HG03439 (cell line): ENCODE measurements around the gene POLR1C.
"Not testable (repeated sequence)": the region's sequence is repeated elsewhere in the genome, so short reads cannot be mapped to it uniquely, and the experiment has no call there.

Experiments
- ATAC-seq: cut with Tn5 transposase; IDR thresholded peaks from one replicate; pipeline ENCODE4 v1.9.1; 2021; ENCODE audit warnings: mild to moderate bottlenecking, moderate library complexity; ENCODE audit not compliant: unreplicated experiment

Gene POLR1C

DNA sequence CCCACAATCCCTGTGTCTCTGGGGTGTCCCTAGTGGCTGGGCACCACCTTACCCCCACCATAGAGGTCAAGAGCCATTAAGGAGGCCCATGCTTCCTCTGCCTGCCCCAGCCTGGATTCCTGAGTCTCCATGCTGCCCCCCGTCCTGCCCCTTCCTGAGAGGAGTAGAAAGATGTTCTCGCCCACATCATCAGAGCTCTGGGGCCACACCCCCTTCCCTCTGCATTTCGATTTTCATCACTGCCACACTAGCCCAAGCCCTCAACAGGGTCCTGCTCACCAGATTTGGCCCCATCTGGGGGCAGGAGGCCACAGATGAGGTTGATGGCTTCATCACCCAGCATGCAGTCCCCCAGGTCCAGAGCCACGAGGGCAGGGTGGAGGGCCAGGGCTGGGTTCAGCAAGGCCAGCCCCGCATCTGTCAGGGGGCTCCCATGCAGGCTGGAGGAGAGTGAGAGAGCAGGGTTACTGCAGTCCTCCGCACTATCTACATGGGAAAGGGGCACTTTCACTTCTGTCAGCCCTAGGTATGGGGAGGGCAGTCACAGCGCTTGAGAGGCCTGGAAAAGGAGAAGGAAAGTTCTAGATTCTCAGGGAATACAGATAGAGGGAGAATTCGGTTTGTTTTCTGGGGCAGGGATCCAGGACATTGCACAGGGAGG lies 8.3 kb upstream of the POLR1C start:
- ATAC-seq: no peak

DNA sequence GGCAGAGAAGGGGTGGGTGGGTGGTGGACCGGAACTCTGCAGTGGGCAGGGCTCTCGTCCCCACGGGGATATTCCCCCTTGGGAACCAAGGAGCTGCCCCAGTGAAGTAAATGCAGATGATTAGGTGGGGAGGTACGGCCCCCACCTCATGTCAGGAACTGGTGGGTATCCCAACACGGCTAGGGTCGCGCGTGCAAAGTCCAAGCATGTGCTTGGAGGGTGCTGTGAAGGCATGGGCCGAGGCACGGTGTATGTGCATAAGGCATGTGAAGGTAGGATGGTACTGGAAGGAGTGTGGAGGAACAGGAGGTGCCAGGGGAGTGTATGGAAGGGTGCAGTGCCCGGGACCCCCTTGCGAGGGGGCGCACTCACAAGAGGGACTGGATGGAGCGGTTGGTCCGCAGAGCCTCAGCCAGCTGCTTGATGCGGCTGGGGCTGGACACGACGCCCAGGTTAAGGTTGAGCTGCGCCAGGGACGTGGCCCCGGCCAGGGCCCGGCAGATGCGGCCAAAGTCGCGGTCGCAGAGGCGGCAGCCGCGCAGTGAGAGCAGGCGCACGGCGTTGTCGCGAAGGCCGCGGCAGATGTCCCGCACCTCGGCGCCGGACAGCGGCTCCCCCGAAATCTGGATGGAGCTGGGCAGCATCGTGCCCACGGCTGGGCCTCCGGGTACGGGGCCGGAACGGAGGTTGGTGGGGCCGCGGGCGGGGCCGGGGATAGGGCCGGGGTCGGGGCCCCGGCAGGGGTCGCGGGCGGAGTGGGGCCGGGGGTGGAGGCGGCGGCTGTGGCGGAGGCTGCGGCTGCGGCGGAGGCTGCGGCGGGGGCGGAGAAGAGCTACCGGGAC lies 7.5 kb upstream of the POLR1C start:
- no peak for ATAC-seq

DNA sequence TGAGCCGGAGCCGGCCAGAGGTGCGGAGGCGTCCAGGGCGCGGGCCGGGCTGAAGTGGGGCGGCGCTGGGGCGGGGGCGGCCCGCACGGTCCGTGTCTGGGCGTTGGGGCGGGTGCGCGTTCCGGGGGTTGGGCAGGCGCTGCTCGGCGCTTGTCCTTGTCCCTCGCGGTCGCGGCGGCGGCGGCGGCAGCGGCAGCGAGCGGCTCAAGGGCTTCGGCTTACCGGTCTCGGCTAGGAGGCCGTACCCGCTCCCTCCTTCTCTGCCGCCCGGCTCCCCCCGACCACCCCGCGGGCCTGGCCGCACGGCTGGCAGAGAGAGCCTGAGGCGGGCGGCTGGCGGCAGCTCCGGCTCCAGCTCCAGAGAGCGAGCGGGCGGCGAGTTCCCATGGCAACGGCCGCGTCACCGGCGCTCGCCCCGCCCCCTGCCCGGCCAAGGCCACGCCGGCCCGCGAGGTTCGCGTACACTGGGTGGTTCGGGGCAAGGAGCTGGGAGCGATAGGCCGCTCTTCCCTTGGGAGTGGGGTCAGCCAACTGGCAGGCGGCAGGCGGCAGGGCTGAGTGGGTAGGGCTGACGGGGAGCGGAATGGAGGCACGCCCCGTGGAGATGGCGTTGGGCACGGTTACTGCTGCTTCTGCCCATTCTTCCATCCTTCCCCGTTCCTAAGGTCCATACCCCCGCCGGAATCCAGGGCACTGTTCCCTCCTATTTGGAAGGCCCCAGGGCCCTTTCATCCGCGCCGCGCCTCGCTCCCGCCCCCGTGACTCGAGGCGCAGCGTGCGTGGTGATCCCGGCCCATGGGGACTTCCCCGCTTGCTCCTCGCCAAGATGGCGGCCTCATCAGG lies 6.7 kb upstream of the POLR1C start, which contains the start of gene LRRC73:
LRRC73 (minus strand) TSS at position 363 of the 843 bp plus-strand sequence. CDS start 561 bp downstream, outside the sequence.
- ATAC-seq: peak; percentile 58

GRCh38 chr6:43510827-43511163 lies 6.1 kb upstream of the POLR1C start:
- no peak for ATAC-seq

- no peak for ATAC-seq
Measured at GRCh38 chr6:43511824-43512415, 5.0 kb upstream of the POLR1C start.

- ATAC-seq: no peak
Measured at GRCh38 chr6:43515808-43516207, 1.1 kb upstream of the POLR1C start.

DNA sequence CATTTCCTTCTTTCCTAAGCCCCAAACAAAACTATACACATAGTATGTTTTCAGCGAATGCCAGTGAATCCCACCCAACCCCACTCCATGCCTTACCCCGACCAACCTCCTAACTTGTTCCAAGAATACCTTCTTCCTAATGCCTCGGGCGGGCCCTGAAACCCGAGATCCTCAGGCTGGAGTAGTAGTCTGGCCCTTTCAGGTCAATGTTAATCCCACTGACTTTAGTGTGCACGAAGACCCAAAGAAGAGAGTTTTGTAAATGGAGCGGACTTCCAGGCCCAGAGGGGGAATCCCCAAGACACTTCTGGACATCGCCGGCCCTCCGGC lies 557 bp upstream of the POLR1C start:
- no peak for ATAC-seq

DNA sequence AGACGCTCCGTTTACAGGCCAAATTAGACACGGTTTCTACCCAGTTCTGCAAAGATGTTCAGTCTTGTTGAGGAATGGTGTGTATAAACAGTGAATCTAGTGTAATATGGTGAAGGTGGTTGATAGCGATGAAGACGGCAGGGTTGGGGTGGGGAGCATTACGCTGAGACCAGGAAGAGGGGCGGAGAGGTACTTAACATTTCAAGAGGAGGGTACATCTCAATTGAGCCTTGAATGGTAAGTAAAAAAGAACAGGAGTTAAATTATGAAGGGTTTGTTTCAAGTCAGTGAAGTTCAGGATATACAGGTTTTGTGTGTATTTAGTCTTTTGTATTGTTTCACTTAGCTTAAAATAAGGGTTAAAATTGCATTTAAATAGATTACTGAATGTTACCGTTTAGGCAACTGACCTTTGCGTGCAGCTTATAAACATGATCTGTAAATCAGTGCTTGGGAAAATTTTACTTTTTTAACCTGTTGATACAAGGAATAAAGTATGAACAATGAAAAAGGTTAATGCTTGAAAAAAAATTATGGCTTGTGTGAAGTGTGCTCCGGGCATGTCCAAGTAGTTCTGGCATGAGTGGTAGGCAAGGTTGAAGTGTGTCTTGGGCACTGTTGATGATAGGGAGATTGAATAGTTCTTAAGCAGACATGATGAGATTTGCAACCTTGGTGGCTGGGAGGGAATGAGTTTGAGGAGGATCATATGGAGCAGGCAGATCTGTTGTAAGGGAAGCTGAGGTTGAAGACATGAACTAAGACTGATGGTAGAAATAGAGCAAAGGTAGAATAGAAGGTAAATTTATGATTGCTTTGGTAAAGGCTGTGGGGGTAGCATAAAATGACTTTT lies 842 bp downstream of the POLR1C start:
- no peak for ATAC-seq

DNA sequence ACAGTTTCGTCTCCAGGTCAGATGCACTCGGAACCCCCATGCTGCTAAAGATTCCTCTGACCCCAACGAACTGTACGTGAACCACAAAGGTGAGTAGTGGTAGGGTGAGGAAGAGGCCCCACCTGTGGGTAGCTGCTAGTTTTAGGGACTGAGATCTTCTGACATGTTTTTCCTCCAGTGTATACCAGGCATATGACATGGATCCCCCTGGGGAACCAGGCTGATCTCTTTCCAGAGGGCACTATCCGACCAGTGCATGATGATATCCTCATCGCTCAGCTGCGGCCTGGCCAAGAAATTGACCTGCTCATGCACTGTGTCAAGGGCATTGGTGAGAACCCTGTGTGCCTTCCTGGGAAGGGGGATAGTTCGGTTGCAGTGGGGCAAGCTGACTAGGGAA lies 3.2 kb downstream of the POLR1C start:
- no peak for ATAC-seq

DNA sequence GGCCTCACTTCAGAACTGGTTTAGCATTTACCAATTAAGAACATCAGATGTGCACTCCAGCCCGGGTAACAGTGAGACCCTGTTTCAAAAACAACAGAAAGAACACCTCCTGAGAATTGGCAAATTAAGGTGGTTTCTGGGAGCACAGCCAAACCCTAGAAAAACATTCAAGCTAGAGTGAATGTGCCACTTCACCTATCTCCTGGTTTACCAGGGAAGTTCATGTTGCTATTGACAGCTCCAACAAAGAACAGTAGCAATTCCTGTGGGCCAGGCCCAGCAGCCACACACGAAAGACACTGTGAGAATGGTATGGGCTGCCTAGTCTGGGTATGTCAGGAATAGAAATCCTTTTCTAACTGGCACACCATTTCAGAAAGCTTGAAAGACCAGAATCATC lies 4.9 kb downstream of the POLR1C start:
- ATAC-seq: no peak

- no peak for ATAC-seq
Measured at GRCh38 chr6:43522547-43523261, 5.8 kb downstream of the POLR1C start.

DNA sequence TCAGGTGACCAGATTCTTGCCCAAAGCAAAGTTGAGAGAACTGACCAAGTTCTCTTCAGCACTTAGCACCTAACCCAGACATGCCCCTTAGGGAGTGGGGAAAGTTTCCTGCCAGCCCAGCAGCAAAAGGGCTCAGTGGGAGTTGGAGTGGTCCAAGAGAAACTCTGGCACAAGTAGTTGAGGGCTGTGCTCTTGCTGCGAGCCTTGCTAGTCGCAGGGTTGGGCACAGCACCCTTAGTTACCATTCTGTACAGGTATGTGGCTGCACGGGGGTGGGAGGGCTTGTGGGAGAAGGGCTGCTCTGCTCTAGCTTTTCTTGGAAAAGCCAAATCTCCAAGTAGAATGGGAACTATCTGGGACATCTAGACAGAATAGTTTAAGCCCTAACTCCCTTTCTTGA lies 6.4 kb downstream of the POLR1C start:
- no peak for ATAC-seq

GRCh38 chr6:43524483-43524961 lies 7.6 kb downstream of the POLR1C start:
- ATAC-seq: no peak

DNA sequence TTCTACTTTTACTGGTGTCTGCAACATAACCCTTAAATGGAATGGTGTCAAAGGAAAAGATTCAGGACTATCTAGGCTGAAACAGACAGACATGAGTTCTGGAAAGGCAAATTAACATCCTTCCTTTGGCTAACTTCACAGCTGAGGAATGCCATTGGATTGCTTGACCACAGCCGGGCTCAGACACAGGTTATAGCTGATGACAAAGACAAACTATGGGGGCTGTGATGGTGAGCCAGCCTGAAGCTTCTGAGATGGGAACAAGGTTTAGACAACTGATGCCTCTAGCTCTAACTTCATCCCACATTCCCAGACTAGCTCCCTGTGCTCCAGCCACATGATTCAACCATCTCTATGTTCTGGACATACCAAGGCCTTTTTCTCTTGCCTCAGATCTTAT lies 15.3 kb downstream of the POLR1C start:
- ATAC-seq: no peak

DNA sequence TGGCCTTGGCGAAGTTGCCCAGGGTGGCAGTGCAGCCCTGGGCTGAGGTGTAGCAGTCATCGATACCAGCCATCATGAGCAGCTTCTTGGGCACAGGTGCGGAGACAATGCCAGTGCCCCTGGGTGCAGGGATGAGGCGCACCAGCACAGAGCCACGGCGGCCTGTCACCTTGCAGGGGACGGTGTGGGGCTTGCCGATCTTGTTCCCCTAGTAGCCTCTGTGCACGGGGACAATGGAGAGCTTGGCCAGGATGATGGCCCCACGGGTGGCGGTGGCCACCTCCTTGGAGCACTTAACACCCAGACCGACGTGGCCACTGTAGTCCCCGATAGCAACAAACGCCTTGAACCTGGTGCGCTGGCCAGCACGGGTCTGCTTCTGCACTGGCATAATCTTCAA lies 22.1 kb downstream of the POLR1C start:
- not testable (repeated sequence) for ATAC-seq

- ATAC-seq: not testable (repeated sequence)
Measured at GRCh38 chr6:43539409-43539808, 22.5 kb downstream of the POLR1C start.

GRCh38 chr6:43540507-43540906 lies 23.6 kb downstream of the POLR1C start:
- no peak for ATAC-seq

- no peak for ATAC-seq
Measured at GRCh38 chr6:43541774-43542471, 25.0 kb downstream of the POLR1C start.

GRCh38 chr6:43544461-43544860 lies 27.6 kb downstream of the POLR1C start:
- no peak for ATAC-seq
